Spleen (tissue), 11 donors: ENCODE results near the gene ILDR1. TPM values are rescaled to one million over a fixed set of nuclear protein-coding genes. Genes with fewer than 3 reads are reported as not detected.
"Not testable (repeated sequence)": the region's sequence is repeated elsewhere in the genome, so short reads cannot be mapped to it uniquely, and the experiment has no call there.

Experiments used
- DNase-seq: peaks from one replicate; pipeline ENCODE4 v3.0.0-alpha.2; 2020
- H3K27ac ChIP-seq, 8 donors: fragments of 200-600 bp; sonication (generic) in 7 of 8; 1 replicate in 4 of 8; 2 replicates in 4 of 8; pipeline versions ENCODE4 v1.5.0 to v1.8.0; 2016 to 2021; ENCODE audit warnings: inconsistent platforms in 4 of 8, mild to moderate bottlenecking in 4 of 8, moderate library complexity in 1 of 8
- H3K27me3 ChIP-seq, 7 donors: fragments of 200-600 bp; sonication (generic) in 6 of 7; replicated peaks in 1 of 7; 1 replicate in 4 of 7; 2 replicates in 3 of 7; pipeline versions ENCODE4 v1.5.0 to v1.8.0; 2016 to 2021; ENCODE audit warnings: inconsistent platforms in 3 of 7, mild to moderate bottlenecking in 1 of 7
- H3K36me3 ChIP-seq, 6 donors: fragments of 200-600 bp; sonication (generic) in 5 of 6; 1 replicate in 4 of 6; 2 replicates in 2 of 6; pipeline versions ENCODE4 v1.5.0 to v1.8.0; 2016 to 2021; ENCODE audit warnings: inconsistent platforms in 2 of 6
- H3K4me1 ChIP-seq, 6 donors: fragments of 200-600 bp; sonication (generic) in 5 of 6; 1 replicate in 3 of 6; 2 replicates in 3 of 6; pipeline versions ENCODE4 v1.5.0 to v1.8.0; 2016 to 2021; ENCODE audit warnings: inconsistent platforms in 3 of 6
- H3K4me3 ChIP-seq, 8 donors: fragments of 200-600 bp; sonication (generic) in 7 of 8; 1 replicate in 4 of 8; 2 replicates in 4 of 8; pipeline versions ENCODE4 v1.5.0 to v1.8.0; 2016 to 2021; ENCODE audit warnings: inconsistent platforms in 4 of 8, mild to moderate bottlenecking in 4 of 8, moderate library complexity in 2 of 8
- H3K9me3 ChIP-seq, 8 donors: fragments of 200-600 bp; sonication (generic) in 7 of 8; 1 replicate in 4 of 8; 2 replicates in 4 of 8; pipeline versions ENCODE4 v1.5.0 to v1.8.0; 2016 to 2021; ENCODE audit warnings: inconsistent platforms in 4 of 8
- POLR2A ChIP-seq, 3 donors: fragments of 450-650 bp; IDR thresholded peaks; one replicate each; pipeline ENCODE4 v1.5.1; 2017; ENCODE audit warnings: antibody characterized with exemption in 3 of 3, mild to moderate bottlenecking in 1 of 3
- POLR2AphosphoS5 ChIP-seq, 3 donors: sonication (generic); formaldehyde crosslinking; IDR thresholded peaks; one replicate each; pipeline ENCODE4 v1.5.1; 2017; ENCODE audit warnings: antibody characterized with exemption in 3 of 3
- WGBS, 5 donors: extraction: QIAGEN DNeasy Blood & Tissue Kit in 3 of 5; methylation state at CpG; one replicate each; pipeline versions ENCODE4 v1.1.5 to v1.1.7; 2013 to 2018; 5-methylcytosine and 5-hydroxymethylcytosine counted together
- intact Hi-C: fragments of 100-400 bp; cut with DNase I; formaldehyde crosslinking; loops from one replicate; pipeline ENCODE4 v1.15.0; 2023; ENCODE audit warnings: low total_unique reads
- polyA plus RNA-seq, 3 donors: library from polyadenylated mRNA; stranded (reverse); fragments of 200-250 nt; gene quantifications; one replicate each; pipeline ENCODE4 v1.2.1, GENCODE V29; 2013
- total RNA-seq, 7 donors: library from RNA; depleted of rRNA in 3 of 7; stranded (reverse); fragments of >200 nt in 3 of 7; fragmentation: NEBNext Ultra II Directional in 4 of 7; extraction: Animal tissue kit (Norgen Biotek cat#: 25700) in 4 of 7; gene quantifications; one replicate each; pipeline versions ENCODE4 v1.1.0 to v1.2.1, GENCODE V29; 2016 to 2021
- TF ChIP-seq, protein P1 (sequence below), 11 experiments: fragments of 200-600 bp in 7 of 11; fragments of 450-650 bp in 4 of 11; sonication (generic) in 4 of 11; IDR thresholded peaks in 8 of 11; conservative IDR thresholded peaks in 3 of 11; 1 replicate in 7 of 11; 2 replicates in 4 of 11; pipeline versions ENCODE4 v1.4.0 to v1.8.0; 2016 to 2021; ENCODE audit warnings: antibody characterized with exemption in 11 of 11, inconsistent platforms in 4 of 11, mild to moderate bottlenecking in 1 of 11
- donor health status: healthy with polysubstance abuse.
- donor health status: DM: no; HTN: no; CAD: no; lungs with moderate emphysema.
- donor health status: DM: no; HTN: no; CAD: no.
- donor health status: Bipolar disorder and iron deficiency.
- donor health status: healthy.
- donor health status: DM: no; HTN: no; CAD: no.
- donor health status: DM: yes; HTN: yes; CAD: no.

The ILDR1 gene
- total and polyA plus RNA-seq, 10 donors = 0.26 to 3.1 (median 0.95) TPM

DNA sequence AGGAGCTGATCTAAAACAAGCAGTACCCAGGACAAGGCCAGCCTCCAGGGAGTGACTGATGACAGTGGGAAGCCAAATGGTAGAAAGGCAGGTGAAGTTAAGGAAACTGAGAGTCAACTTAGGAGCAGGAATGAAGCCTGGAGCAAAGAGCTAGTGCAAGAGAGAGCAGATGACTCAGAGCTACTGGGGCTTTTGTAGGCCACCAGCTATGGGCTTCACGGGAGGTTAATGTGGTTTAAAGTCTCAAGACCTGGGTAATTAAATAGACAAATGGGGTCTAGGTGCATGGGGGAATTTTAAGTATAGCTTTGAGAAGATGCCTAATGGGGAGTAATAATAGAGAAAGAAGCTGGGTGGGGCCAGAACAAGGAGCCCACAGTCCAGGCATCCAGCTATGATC, 36.2 kb upstream of the ILDR1 start:
- H3K4me3 ChIP-seq = peak overlapping the region in 1 of 8 donors; percentile 2
- 70 to 84% (median 74%) methylated on average over 1 of the region's 1 CpG for WGBS, 5 donors
- intact Hi-C loops = no loop called here
- no peak overlapping the region for H3K27ac ChIP-seq
- H3K4me1 ChIP-seq = peaks cover 0 to 20% (median 4%) of the 10 kb centered on the region in 6 donors
- H3K27me3 ChIP-seq = no peaks in the 10 kb centered on the region
- no peak for DNase-seq
- H3K9me3 ChIP-seq = no peaks in the 10 kb centered on the region
- TF ChIP-seq POLR2AphosphoS5 (IDR thresholded peaks at IDR 0.05) (no peak), POLR2A (IDR thresholded peaks at IDR 0.05) (no peak)
- TF ChIP-seq, protein P1, sequence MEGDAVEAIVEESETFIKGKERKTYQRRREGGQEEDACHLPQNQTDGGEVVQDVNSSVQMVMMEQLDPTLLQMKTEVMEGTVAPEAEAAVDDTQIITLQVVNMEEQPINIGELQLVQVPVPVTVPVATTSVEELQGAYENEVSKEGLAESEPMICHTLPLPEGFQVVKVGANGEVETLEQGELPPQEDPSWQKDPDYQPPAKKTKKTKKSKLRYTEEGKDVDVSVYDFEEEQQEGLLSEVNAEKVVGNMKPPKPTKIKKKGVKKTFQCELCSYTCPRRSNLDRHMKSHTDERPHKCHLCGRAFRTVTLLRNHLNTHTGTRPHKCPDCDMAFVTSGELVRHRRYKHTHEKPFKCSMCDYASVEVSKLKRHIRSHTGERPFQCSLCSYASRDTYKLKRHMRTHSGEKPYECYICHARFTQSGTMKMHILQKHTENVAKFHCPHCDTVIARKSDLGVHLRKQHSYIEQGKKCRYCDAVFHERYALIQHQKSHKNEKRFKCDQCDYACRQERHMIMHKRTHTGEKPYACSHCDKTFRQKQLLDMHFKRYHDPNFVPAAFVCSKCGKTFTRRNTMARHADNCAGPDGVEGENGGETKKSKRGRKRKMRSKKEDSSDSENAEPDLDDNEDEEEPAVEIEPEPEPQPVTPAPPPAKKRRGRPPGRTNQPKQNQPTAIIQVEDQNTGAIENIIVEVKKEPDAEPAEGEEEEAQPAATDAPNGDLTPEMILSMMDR (IDR thresholded peaks at IDR 0.05 in 8 of 11, conservative IDR thresholded peaks at IDR 0.05 in 3 of 11) = no peak
- H3K36me3 ChIP-seq = no peaks in the 10 kb centered on the region

DNA sequence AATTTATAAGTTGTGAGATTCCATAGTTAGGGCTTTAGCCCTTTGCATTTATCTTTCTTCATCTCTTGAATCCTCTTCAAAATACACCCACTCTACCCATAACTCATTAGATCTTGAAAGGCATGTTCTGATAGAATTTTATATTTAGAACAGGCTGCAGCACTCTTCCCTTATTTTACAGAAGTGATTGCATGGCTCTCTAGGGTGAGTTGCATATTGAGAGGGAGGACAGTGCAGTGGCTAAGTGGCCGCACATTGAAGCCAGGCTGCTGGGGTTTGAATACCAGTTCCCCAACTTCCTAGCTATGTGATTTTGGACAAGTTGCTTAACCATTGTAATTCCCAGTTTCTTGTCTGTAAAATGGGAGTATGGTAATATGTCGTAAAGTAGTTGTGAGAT, 35.6 kb upstream of the ILDR1 start:
- WGBS, 5 donors = 77 to 88% (median 84%) methylated on average over 2 of the region's 2 CpGs
- Histone ChIP-seq H3K36me3 (no peaks in the 10 kb centered on the region), H3K27me3 (no peaks in the 10 kb centered on the region), H3K4me3 (peak overlapping the region in 1 of 8 donors; percentile 2), H3K27ac (no peak overlapping the region), H3K9me3 (no peaks in the 10 kb centered on the region), H3K4me1 (peaks cover 0 to 20% (median 4%) of the 10 kb centered on the region in 6 donors)
- no peak for DNase-seq
- intact Hi-C loops = no loop called here
- TF ChIP-seq, protein P1 (IDR thresholded peaks at IDR 0.05 in 8 of 11, conservative IDR thresholded peaks at IDR 0.05 in 3 of 11) = no peak
- TF ChIP-seq POLR2AphosphoS5 (IDR thresholded peaks at IDR 0.05) = no peak
- TF ChIP-seq POLR2A (IDR thresholded peaks at IDR 0.05) = no peak

DNA sequence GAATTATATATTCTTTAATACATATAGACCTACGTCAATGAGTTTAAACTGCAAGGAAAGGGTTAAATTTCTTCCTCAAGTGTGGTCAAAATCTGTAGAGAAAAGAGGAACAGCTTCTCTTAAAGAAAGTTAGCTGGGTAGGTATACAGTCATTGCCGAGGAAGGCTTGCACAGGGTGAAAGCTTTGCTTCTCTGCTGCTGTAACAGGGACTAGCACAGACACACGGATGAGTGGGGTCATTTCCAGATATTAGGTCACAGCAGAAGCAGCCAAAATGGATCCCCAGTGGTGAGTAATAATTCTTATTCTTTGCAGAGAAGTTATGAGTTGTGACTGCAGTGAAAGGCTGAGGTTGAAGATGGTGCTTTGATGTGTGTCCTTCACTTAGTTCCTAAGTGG, 33.2 kb upstream of the ILDR1 start, which contains the start of gene CD86:
TSS of gene CD86 (plus strand) at position 148 of the 400 bp plus-strand sequence. CDS start at position 276, 128 bp downstream.
- H3K27ac ChIP-seq = peak within 1 kb of the TSS in 5 of 8 donors; percentile 5 to 68 (median 62)
- no peak for DNase-seq
- intact Hi-C loops = no loop called here

DNA sequence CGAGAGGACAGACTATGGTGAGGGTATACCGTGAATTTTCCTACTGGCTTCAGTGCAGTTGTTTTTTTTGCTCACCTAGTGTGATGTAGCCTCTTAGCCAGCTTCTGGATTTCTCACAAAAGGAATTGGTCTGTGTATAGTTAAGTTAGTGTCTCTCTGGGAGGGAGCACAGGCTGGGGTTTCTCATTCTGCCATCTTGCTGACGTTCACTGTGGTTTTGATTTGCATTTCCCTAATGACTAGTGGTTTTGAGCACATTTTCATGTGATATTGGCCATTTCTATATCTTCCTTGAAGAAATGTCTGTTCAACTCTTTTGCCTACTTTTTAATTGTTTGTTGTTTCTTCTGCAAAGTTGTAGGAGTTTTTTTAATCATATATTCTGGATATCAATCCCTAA, 30.9 kb upstream of the ILDR1 start:
- H3K27me3 ChIP-seq = no peaks in the 10 kb centered on the region
- no peak for DNase-seq
- intact Hi-C loops = no loop called here
- WGBS, 5 donors = 63 to 74% (median 70%) methylated on average over 3 of the region's 3 CpGs
- H3K4me1 ChIP-seq = peaks cover 0 to 20% (median 4%) of the 10 kb centered on the region in 6 donors
- H3K4me3 ChIP-seq = no peak overlapping the region
- H3K9me3 ChIP-seq = no peaks in the 10 kb centered on the region
- H3K36me3 ChIP-seq = no peaks in the 10 kb centered on the region
- no peak overlapping the region for H3K27ac ChIP-seq
- TF ChIP-seq, protein P1 (IDR thresholded peaks at IDR 0.05 in 8 of 11, conservative IDR thresholded peaks at IDR 0.05 in 3 of 11) = peak in 1 of 11 experiments; percentile 6
- no peak for TF ChIP-seq POLR2AphosphoS5 (IDR thresholded peaks at IDR 0.05)
- no peak for TF ChIP-seq POLR2A (IDR thresholded peaks at IDR 0.05)

More for the DNA sequence above, 33.2 kb upstream of the ILDR1 start, which contains the start of gene CD86:
- TF ChIP-seq POLR2A (IDR thresholded peaks at IDR 0.05) (peak in 2 of 3 donors; percentile 45 to 57), POLR2AphosphoS5 (IDR thresholded peaks at IDR 0.05) (peak in 1 of 3 donors; percentile 90)
- TF ChIP-seq, protein P1 (IDR thresholded peaks at IDR 0.05 in 8 of 11, conservative IDR thresholded peaks at IDR 0.05 in 3 of 11) = no peak
- Histone ChIP-seq H3K36me3 (no peaks in the 10 kb centered on the region), H3K27me3 (no peaks in the 10 kb centered on the region), H3K4me1 (peaks cover 0 to 20% (median 4%) of the 10 kb centered on the region in 6 donors), H3K9me3 (no peaks in the 10 kb centered on the region), H3K4me3 (peak within 1 kb of the TSS in 5 of 8 donors; percentile 1 to 63 (median 21))
- WGBS, 5 donors = 10 to 29% (median 20%) methylated on average over 3 of the region's 3 CpGs

DNA sequence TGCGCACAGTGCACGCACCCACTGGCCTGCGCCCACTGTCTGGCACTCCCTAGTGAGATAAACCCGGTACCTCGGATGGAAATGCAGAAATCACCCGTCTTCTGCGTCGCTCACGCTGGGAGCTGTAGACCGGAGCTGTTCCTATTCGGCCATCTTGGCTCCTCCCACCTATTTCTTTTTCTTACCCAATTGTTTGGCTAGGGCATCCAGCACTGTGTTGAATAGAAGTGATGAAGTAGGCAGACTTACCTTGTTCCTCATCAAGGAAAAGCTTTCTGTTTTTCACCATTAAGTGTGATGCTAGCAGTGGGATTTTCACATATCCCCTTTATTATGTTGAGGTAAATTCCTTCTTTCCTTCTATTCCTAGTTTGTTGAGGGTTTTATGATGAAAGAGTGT, 25.7 kb upstream of the ILDR1 start:
- H3K27me3 ChIP-seq, intact Hi-C loops, H3K36me3 ChIP-seq, H3K9me3 ChIP-seq, H3K27ac ChIP-seq, H3K4me3 ChIP-seq, H3K4me1 ChIP-seq, DNase-seq: not testable (repeated sequence)
- WGBS, 5 donors = 83 to 98% (median 92%) methylated on average over 7 to 11 of the region's 11 CpGs

DNA sequence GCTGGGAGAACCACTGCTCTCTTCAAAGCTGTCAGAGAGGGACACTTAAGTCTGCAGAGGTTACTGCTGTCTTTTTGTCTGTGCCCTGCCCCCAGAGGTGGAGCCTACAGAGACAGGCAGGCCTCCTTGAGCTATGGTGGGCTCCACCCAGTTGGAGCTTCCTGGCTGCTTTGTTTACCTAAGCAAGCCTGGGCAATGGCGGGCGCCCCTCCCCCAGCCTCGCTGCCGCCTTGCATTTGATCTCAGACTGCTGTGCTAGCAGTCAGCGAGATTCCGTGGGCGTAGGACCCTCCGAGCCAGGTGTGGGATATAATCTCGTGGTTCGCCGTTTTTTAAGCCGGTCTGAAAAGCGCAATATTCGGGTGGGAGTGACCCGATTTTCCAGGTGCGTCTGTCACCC, 25.2 kb upstream of the ILDR1 start:
- H3K27ac ChIP-seq, H3K4me1 ChIP-seq, H3K36me3 ChIP-seq, H3K4me3 ChIP-seq, H3K27me3 ChIP-seq, intact Hi-C loops, DNase-seq, H3K9me3 ChIP-seq: not testable (repeated sequence)
- WGBS, 5 donors = 88 to 100% (median 94%) methylated on average over 1 to 11 of the region's 16 CpGs
